Spleen (tissue), 11 donors: ENCODE results near the gene HLF. TPM values are rescaled to one million over a fixed set of nuclear protein-coding genes. Genes with fewer than 3 reads are reported as not detected.

Source experiments
- DNase-seq: peaks from one replicate; pipeline ENCODE4 v3.0.0-alpha.2; 2020
- H3K27ac ChIP-seq, 8 donors: fragments of 200-600 bp; sonication (generic) in 7 of 8; 1 replicate in 4 of 8; 2 replicates in 4 of 8; pipeline versions ENCODE4 v1.5.0 to v1.8.0; 2016 to 2021; ENCODE audit warnings: inconsistent platforms in 4 of 8, mild to moderate bottlenecking in 4 of 8, moderate library complexity in 1 of 8
- H3K27me3 ChIP-seq, 7 donors: fragments of 200-600 bp; sonication (generic) in 6 of 7; replicated peaks in 1 of 7; 1 replicate in 4 of 7; 2 replicates in 3 of 7; pipeline versions ENCODE4 v1.5.0 to v1.8.0; 2016 to 2021; ENCODE audit warnings: inconsistent platforms in 3 of 7, mild to moderate bottlenecking in 1 of 7
- H3K36me3 ChIP-seq, 6 donors: fragments of 200-600 bp; sonication (generic) in 5 of 6; 1 replicate in 4 of 6; 2 replicates in 2 of 6; pipeline versions ENCODE4 v1.5.0 to v1.8.0; 2016 to 2021; ENCODE audit warnings: inconsistent platforms in 2 of 6
- H3K4me1 ChIP-seq, 6 donors: fragments of 200-600 bp; sonication (generic) in 5 of 6; 1 replicate in 3 of 6; 2 replicates in 3 of 6; pipeline versions ENCODE4 v1.5.0 to v1.8.0; 2016 to 2021; ENCODE audit warnings: inconsistent platforms in 3 of 6
- H3K4me3 ChIP-seq, 8 donors: fragments of 200-600 bp; sonication (generic) in 7 of 8; 1 replicate in 4 of 8; 2 replicates in 4 of 8; pipeline versions ENCODE4 v1.5.0 to v1.8.0; 2016 to 2021; ENCODE audit warnings: inconsistent platforms in 4 of 8, mild to moderate bottlenecking in 4 of 8, moderate library complexity in 2 of 8
- H3K9me3 ChIP-seq, 8 donors: fragments of 200-600 bp; sonication (generic) in 7 of 8; 1 replicate in 4 of 8; 2 replicates in 4 of 8; pipeline versions ENCODE4 v1.5.0 to v1.8.0; 2016 to 2021; ENCODE audit warnings: inconsistent platforms in 4 of 8
- POLR2A ChIP-seq, 3 donors: fragments of 450-650 bp; IDR thresholded peaks; one replicate each; pipeline ENCODE4 v1.5.1; 2017; ENCODE audit warnings: antibody characterized with exemption in 3 of 3, mild to moderate bottlenecking in 1 of 3
- POLR2AphosphoS5 ChIP-seq, 3 donors: sonication (generic); formaldehyde crosslinking; IDR thresholded peaks; one replicate each; pipeline ENCODE4 v1.5.1; 2017; ENCODE audit warnings: antibody characterized with exemption in 3 of 3
- WGBS, 5 donors: extraction: QIAGEN DNeasy Blood & Tissue Kit in 3 of 5; methylation state at CpG; one replicate each; pipeline versions ENCODE4 v1.1.5 to v1.1.7; 2013 to 2018; 5-methylcytosine and 5-hydroxymethylcytosine counted together
- intact Hi-C: fragments of 100-400 bp; cut with DNase I; formaldehyde crosslinking; loops from one replicate; pipeline ENCODE4 v1.15.0; 2023; ENCODE audit warnings: low total_unique reads
- polyA plus RNA-seq, 3 donors: library from polyadenylated mRNA; stranded (reverse); fragments of 200-250 nt; gene quantifications; one replicate each; pipeline ENCODE4 v1.2.1, GENCODE V29; 2013
- total RNA-seq, 7 donors: library from RNA; depleted of rRNA in 3 of 7; stranded (reverse); fragments of >200 nt in 3 of 7; fragmentation: NEBNext Ultra II Directional in 4 of 7; extraction: Animal tissue kit (Norgen Biotek cat#: 25700) in 4 of 7; gene quantifications; one replicate each; pipeline versions ENCODE4 v1.1.0 to v1.2.1, GENCODE V29; 2016 to 2021
- TF ChIP-seq, protein P1 (sequence below), 11 experiments: fragments of 200-600 bp in 7 of 11; fragments of 450-650 bp in 4 of 11; sonication (generic) in 4 of 11; IDR thresholded peaks in 8 of 11; conservative IDR thresholded peaks in 3 of 11; 1 replicate in 7 of 11; 2 replicates in 4 of 11; pipeline versions ENCODE4 v1.4.0 to v1.8.0; 2016 to 2021; ENCODE audit warnings: antibody characterized with exemption in 11 of 11, inconsistent platforms in 4 of 11, mild to moderate bottlenecking in 1 of 11
- donor health status: healthy with polysubstance abuse.
- donor health status: DM: no; HTN: no; CAD: no; lungs with moderate emphysema.
- donor health status: DM: no; HTN: no; CAD: no.
- donor health status: Bipolar disorder and iron deficiency.
- donor health status: healthy.
- donor health status: DM: no; HTN: no; CAD: no.
- donor health status: DM: yes; HTN: yes; CAD: no.

The HLF gene
- total and polyA plus RNA-seq, 10 donors = 1.6 to 37.9 (median 12.9) TPM

DNA sequence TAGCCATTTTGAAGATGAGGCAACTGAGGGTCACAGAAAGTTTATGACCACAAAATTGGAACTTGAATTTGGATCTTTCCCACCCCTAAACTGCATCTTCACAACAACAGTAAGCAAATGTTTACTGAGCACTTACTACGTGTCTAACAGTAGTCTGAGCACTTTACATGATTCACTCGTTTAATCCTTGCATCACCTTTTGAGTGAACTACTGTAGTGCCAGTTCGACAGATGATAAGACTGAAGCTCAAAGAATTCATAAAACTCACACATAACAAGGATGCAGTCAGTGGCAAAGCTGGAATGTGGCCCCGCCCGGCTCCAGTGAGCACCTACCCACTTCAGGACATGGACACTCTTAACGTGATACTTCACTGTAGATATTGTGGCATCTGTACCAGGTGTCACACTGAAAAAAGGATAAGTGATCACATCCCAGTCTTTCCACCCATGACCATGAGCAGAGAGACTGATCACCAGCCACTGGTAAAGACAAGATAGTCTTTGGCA, 36.0 kb upstream of the HLF start:
- WGBS, 5 donors = 79 to 92% (median 87%) methylated on average over 6 of the region's 6 CpGs
- intact Hi-C loops = no loop called here
- Histone ChIP-seq H3K27me3 (no peaks in the 10 kb centered on the region), H3K9me3 (peaks cover 0 to 4% (median 0%) of the 10 kb centered on the region in 8 donors), H3K36me3 (no peaks in the 10 kb centered on the region), H3K4me1 (no peaks in the 10 kb centered on the region), H3K27ac (no peak overlapping the region), H3K4me3 (no peak overlapping the region)
- no peak for DNase-seq
- TF ChIP-seq POLR2A (IDR thresholded peaks at IDR 0.05) (no peak), POLR2AphosphoS5 (IDR thresholded peaks at IDR 0.05) (no peak)
- TF ChIP-seq, protein P1, sequence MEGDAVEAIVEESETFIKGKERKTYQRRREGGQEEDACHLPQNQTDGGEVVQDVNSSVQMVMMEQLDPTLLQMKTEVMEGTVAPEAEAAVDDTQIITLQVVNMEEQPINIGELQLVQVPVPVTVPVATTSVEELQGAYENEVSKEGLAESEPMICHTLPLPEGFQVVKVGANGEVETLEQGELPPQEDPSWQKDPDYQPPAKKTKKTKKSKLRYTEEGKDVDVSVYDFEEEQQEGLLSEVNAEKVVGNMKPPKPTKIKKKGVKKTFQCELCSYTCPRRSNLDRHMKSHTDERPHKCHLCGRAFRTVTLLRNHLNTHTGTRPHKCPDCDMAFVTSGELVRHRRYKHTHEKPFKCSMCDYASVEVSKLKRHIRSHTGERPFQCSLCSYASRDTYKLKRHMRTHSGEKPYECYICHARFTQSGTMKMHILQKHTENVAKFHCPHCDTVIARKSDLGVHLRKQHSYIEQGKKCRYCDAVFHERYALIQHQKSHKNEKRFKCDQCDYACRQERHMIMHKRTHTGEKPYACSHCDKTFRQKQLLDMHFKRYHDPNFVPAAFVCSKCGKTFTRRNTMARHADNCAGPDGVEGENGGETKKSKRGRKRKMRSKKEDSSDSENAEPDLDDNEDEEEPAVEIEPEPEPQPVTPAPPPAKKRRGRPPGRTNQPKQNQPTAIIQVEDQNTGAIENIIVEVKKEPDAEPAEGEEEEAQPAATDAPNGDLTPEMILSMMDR (IDR thresholded peaks at IDR 0.05 in 8 of 11, conservative IDR thresholded peaks at IDR 0.05 in 3 of 11) = no peak

- Histone ChIP-seq H3K27ac (no peak overlapping the region), H3K4me3 (no peak overlapping the region), H3K4me1 (no peaks in the 10 kb centered on the region), H3K36me3 (no peaks in the 10 kb centered on the region), H3K27me3 (no peaks in the 10 kb centered on the region), H3K9me3 (peaks cover 0 to 4% (median 0%) of the 10 kb centered on the region in 8 donors)
- intact Hi-C loops = no loop called here
- DNase-seq = no peak
- TF ChIP-seq POLR2A (IDR thresholded peaks at IDR 0.05) (no peak), POLR2AphosphoS5 (IDR thresholded peaks at IDR 0.05) (no peak)
- TF ChIP-seq, protein P1 (IDR thresholded peaks at IDR 0.05 in 8 of 11, conservative IDR thresholded peaks at IDR 0.05 in 3 of 11) = no peak
- WGBS, 5 donors = 71 to 88% (median 77%) methylated on average over 2 of the region's 2 CpGs
Observed at GRCh38 chr17:55229276-55229675, 35.5 kb upstream of the HLF start.

DNA sequence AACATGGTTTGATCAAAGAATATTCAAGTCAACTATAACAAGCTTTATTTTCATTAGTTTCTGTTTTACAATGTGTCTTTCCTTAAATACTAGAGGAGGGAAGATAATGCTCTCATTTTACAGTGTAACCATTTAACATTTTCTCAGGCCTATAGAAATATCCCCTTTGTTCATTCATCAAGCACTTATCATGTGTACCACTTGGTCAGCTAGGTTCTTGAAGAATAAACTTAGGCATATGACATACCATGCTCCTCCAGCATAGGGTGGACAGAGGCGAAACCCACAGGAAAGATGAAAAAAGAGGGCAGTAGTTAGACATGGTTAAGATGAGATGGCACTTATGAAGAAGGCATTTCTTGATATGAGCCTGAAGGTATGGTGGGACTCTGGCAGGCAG, 34.0 kb upstream of the HLF start:
- peaks cover 0 to 4% (median 0%) of the 10 kb centered on the region in 8 donors for H3K9me3 ChIP-seq
- no peaks in the 10 kb centered on the region for H3K27me3 ChIP-seq
- H3K27ac ChIP-seq = no peak overlapping the region
- DNase-seq = no peak
- no peaks in the 10 kb centered on the region for H3K36me3 ChIP-seq
- H3K4me3 ChIP-seq = no peak overlapping the region
- 68 to 92% (median 83%) methylated on average over 1 of the region's 1 CpG for WGBS, 5 donors
- intact Hi-C loops = no loop called here
- TF ChIP-seq, protein P1 (IDR thresholded peaks at IDR 0.05 in 8 of 11, conservative IDR thresholded peaks at IDR 0.05 in 3 of 11) = no peak
- TF ChIP-seq POLR2A (IDR thresholded peaks at IDR 0.05) (no peak), POLR2AphosphoS5 (IDR thresholded peaks at IDR 0.05) (no peak)
- H3K4me1 ChIP-seq = no peaks in the 10 kb centered on the region

DNA sequence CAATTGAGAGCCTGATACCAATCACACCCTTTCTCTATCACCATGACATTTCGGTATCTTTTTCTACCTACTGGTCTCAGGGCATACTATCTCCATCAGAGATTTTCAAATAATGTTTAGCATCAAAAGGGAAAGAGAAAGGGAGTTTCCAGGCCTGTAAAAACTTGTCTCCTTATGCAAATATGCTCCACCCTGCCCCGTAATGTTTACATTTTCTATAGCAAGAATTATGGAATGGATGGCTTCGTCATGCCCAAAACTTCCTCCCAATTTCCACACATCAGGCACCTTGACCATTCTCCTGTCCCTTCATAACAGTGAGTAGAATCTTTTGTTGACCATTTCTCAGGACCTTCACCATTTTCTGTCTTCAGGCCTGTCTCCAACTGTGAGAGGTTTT, 30.9 kb upstream of the HLF start:
- Histone ChIP-seq H3K36me3 (no peaks in the 10 kb centered on the region), H3K4me1 (peaks cover 7 to 25% (median 19%) of the 10 kb centered on the region in 6 donors), H3K4me3 (no peak overlapping the region), H3K9me3 (peaks cover 0 to 4% (median 0%) of the 10 kb centered on the region in 8 donors), H3K27ac (no peak overlapping the region), H3K27me3 (peaks cover 0 to 16% (median 0%) of the 10 kb centered on the region in 7 donors)
- intact Hi-C loops = no loop called here
- TF ChIP-seq POLR2A (IDR thresholded peaks at IDR 0.05) (no peak), POLR2AphosphoS5 (IDR thresholded peaks at IDR 0.05) (no peak)
- TF ChIP-seq, protein P1 (IDR thresholded peaks at IDR 0.05 in 8 of 11, conservative IDR thresholded peaks at IDR 0.05 in 3 of 11) = no peak
- WGBS, 5 donors = 74 to 91% (median 86%) methylated on average over 3 of the region's 3 CpGs
- DNase-seq = no peak
